GM12892 (cell line): Measurements from ENCODE around the gene TREX2.
A peak's percentile ranks its signal among the peaks of the same experiment; 100 is the strongest.
"Not testable (repeated sequence)": the region's sequence is repeated elsewhere in the genome, so short reads cannot be mapped to it uniquely, and the experiment has no call there.

Source experiments
- DNase-seq: peaks from one replicate; pipeline ENCODE4 v3.0.0; 2011; ENCODE audit not compliant: insufficient read length
- FAIRE-seq: peaks from 2 replicates; lab custom pipeline; 2011; peaks lifted over from hg19 to GRCh38; lab: Jason Lieb, UNC
- POLR2A ChIP-seq: IDR thresholded peaks from 2 replicates; pipeline ENCODE4 v1.6.1; 2011; ENCODE audit warnings: low read depth, low read length, control low read depth
- POLR2AphosphoS5 ChIP-seq: IDR thresholded peaks from 2 replicates; pipeline ENCODE4 v1.6.1; 2011; ENCODE audit warnings: low read depth, low read length, control low read depth
- TAF1 ChIP-seq: IDR thresholded peaks from 2 replicates; pipeline ENCODE4 v1.6.1; 2011; ENCODE audit warnings: low read depth, mild to moderate bottlenecking, control low read depth, low read length, borderline replicate concordance

TREX2 gene

GRCh38 chrX:153408871-153409351 lies 36.9 kb downstream of the TREX2 start:
- FAIRE-seq = no peak
- TF ChIP-seq POLR2A = no peak
- TF ChIP-seq TAF1 = no peak
- no peak for TF ChIP-seq POLR2AphosphoS5

DNA sequence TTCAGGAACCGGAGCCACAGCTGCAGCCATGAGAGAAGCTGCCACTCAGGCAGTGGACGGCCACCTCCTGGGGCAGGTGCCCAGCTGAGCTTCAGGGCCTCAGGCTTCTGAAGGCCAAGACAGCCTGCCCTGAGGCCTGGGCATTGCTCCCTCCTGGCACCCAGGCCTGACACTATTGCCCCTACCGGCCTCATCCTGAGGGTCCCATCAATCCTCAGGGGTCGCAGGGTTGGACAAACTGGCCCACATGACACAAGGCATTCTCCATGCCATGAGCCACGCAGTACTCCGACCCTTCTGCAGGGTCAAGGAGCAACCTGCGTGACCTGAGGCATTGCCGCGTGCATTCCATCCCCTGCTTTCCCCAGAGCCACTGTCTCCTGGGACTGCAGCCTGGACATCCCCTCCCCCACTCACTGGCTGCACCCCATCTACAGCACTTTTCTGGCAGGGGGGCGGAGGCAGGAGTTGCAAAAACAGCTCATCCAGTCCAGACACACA lies 37.6 kb downstream of the TREX2 start:
- DNase-seq (no peak), FAIRE-seq (no peak)
- TF ChIP-seq POLR2AphosphoS5 = no peak
- TF ChIP-seq POLR2A = no peak

More at GRCh38 chrX:153408871-153409351, 36.9 kb downstream of the TREX2 start:
- no peak for DNase-seq

DNA sequence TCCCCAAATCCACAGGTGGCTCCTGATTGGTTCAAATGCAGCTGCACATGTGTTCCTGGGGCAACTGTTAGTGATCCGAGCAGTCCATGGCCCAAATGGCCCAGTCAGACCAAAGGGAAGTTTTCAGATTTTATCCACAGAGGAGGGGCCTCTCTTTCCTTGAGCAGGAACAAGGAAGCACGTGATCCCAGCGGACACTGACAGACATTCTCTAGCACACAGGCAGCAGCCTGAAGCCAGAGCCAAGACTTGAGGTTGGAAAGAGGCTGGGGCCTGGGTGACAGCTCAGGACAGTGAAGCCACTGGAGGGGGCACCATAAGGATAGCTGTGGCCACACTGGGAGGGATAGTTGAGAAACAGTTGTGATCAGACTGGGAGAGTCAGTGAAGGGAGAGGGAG lies 38.1 kb downstream of the TREX2 start:
- DNase-seq = no peak
- TF ChIP-seq TAF1 (no peak), POLR2AphosphoS5 (no peak), POLR2A (no peak)
- no peak for FAIRE-seq

DNA sequence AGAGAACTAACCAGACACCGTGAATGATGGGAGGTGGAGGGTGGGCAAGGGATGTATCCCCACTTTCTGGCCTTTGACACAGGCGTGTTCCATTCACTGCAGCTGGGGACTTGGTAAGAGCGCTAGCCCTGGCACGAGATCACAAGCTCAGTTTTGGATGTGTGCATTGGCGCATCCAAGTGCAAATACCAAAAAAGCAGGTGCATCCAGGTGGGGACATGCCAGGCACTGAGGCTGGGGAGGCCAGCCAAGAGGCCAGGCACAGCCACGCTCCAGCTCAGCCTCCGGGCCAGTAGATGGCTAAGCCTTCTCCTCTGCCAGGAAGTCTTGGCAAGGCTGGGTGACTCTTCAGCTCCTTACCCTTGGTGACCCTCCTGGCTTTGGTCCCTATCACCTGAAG lies 39.0 kb downstream of the TREX2 start:
- no peak for FAIRE-seq
- no peak for DNase-seq
- no peak for TF ChIP-seq TAF1
- no peak for TF ChIP-seq POLR2AphosphoS5
- TF ChIP-seq POLR2A = no peak

GRCh38 chrX:153406011-153406410 lies 39.8 kb downstream of the TREX2 start:
- FAIRE-seq (no peak), DNase-seq (no peak)
- no peak for TF ChIP-seq POLR2A
- no peak for TF ChIP-seq POLR2AphosphoS5
- TF ChIP-seq TAF1 = no peak

DNA sequence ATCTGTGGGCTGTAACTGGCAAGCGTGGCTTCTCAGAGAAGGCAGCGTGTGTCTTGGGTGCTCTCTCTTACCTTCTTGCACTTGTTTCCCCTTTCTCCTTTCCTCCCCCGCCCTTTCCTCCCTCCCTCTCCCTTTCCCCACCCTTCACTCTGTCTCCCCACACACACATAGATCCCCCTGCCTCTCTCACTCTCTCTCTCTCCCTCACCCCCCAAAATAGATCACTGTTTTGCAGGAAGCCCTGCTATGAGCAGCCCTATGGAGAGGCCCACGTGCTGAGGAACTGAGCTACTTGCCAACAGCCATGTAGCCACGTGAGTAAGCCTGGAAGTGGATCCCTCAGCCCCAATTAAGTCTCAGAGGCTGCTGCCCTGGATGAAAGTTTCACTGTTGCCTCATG lies 40.4 kb downstream of the TREX2 start:
- DNase-seq = no peak
- no peak for TF ChIP-seq POLR2A
- no peak for TF ChIP-seq TAF1
- no peak for TF ChIP-seq POLR2AphosphoS5
- FAIRE-seq = no peak

DNA sequence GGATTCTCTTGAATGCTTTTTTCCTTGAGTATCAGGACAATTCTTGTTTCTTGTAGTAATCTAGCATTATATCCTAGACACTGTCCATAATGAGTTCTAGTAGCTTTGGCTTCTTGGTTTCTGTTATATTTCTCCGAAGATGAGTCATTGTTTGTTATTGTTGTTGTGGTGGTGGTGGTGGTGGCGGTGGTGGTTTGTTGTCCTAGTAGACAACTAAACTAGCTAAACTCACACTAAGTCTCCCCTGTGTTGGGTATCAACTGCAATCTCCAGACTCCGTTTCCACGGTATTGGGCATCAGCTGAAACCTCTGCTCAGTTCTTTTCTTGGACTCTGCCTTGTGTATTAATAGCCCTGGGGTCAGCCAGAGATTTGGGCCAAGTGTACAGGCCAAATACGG lies 41.5 kb downstream of the TREX2 start:
- FAIRE-seq, DNase-seq: not testable (repeated sequence)

DNA sequence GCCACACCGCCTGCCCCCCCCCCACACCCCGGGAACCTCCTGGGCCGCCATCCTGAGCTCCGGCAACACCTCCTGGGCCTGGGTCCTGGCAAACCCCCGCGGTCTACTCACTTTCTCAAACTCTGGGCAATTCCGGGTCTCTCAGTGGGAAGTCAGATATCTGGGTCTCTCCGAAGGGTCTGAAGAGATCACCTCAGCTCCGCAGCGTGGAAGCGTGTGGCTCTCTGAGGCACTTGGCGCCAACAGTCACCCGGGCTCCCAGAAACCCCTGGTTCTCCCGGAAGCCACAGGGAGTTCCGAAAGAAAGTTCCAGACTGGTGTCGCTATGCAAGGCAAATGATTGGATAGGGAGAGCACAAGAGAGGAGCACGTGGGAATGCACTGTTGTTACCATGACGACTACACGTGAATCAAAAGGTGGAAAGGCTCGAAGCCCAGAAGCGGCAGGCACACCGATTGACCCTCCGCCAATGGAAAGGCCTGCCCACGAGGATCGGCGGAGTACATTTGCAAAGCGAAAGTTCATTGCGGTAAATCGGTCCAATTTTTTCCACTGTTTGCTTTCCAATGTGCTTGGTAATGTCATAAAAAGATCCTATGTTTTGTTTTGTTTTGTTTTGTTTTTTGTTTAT lies 44.6 kb downstream of the TREX2 start, which contains the start of gene PNMA6E:
Gene PNMA6E, minus strand, starts transcription at position 218 of the 632 bp plus-strand sequence. CDS start 2,501 bp downstream, outside the sequence.
- FAIRE-seq (no peak), DNase-seq (no peak)
- TF ChIP-seq POLR2AphosphoS5 (no peak), POLR2A (no peak), TAF1 (no peak)

GRCh38 chrX:153400146-153401132 lies 45.4 kb downstream of the TREX2 start:
- FAIRE-seq (no peak), DNase-seq (peak; percentile 72)
- TF ChIP-seq POLR2AphosphoS5 (no peak), POLR2A (no peak), TAF1 (no peak)

DNA sequence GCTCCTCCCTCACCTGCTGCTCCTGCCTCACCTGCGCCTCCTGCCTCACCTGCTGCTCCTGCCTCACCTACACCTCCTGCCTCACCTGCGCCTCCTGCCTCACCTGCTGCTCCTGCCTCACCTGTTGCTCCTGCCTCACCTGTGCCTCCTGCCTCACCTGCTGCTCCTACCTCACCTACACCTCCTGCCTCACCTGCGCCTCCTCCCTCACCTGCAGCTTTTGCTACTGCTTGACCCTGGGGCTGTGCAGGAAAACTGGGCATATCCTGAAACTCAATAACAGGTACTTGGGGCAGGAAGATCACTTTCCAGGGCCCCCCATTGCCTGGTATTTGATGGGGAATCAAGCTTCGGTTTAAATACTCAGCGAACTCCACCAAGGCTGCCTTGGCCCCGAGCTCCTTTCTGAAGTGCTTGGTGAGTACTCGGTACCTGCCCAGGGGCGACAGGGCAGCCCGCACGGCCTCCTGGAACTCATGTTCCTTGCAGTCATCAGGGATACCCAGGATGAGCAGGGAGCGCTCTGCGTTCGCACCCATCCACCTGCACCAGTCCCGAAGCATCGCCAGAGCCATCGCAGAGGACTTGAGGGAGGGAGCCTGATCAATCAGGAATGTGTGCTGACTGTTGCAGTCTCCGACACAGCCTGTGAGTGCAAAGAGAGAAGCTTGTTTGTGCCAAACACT lies 47.4 kb downstream of the TREX2 start:
- DNase-seq (no peak), FAIRE-seq (no peak)
- no peak for TF ChIP-seq POLR2A
- TF ChIP-seq TAF1 = no peak
